ENCODE results near the gene TRIM9. TPM values are rescaled to one million over a fixed set of nuclear protein-coding genes. Genes with fewer than 3 reads are reported as not detected.
A peak's percentile ranks its signal among the peaks of the same experiment; 100 is the strongest.

TRIM9 gene
- total and polyA plus RNA-seq, 9 of the 15 experiments (the other 6 are each of a cell fraction or from before 2014, with no cell fraction given) = 0.03 to 0.15 (median 0.04) TPM; not detected in 4

DNA sequence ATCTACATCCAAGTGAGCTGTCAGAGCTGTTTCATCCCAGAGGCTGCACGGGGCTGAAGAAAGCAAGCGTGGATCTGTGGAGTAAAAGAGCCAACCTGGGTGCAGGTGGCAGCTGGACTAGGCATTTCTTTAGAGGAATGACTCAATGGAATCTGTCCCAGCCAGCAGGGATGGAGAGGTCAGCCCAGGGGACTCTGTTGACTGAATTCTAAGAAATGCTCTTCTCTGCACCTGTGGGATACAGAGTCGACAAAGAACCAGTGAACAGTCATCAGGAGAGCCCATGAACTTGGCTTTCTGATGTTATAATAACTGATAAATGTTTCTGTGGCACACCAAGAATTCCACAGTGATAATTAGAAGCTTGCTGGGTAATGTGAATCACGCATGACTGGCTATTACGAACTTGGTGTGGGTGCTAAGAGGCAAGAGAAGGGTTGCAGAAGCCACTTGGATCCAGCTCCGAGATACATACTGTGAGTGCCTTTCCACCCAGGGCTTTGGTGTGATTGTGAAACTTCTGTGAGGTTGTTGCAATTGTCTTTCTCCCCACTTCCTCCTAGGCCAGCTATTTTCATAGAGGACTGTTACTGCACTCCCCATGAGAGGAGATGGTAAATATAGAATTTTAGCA is 166.8 kb downstream of the TRIM9 start:
- peaks cover 3% of the 10 kb centered on the region for H3K9me1 ChIP-seq (ENCODE audit: control insufficient read depth, insufficient read depth, low read length)
- no TSS peak for BruUV-seq (replicated peaks)
- WGBS (ENCODE audit: insufficient coverage, low coverage, missing lambda C conversion rate) = 42% methylated on average over 6 of the region's 6 CpGs
- H3K4me3 ChIP-seq = no peak overlapping the region
- no peak overlapping the region for H3K9ac ChIP-seq (ENCODE audit: insufficient read depth in 1 of 2, low read depth in 2 of 2, low read length in 2 of 2)
- peak; percentile 75 for FAIRE-seq
- H2AFZ ChIP-seq (ENCODE audit: low read depth, low read length) = peak overlapping the region; percentile 14; the same call in 1 of the 2 replicates
- ATAC-seq = peak; percentile 53
- ChIA-PET POLR2A (interaction anchor here (0.6 to 1.2 kb wide), 4 partner anchors 14 to 326 kb away, joined by 3 to 4 read pairs (median 4); no protein-coding TSS in a partner anchor), CTCF (ENCODE audit: low intra/inter-chr PET ratio) (no interaction called here)
- no peaks in the 10 kb centered on the region for H3K9me3 ChIP-seq (replicated peaks; ENCODE audit: control insufficient read depth, insufficient read depth, low read depth, low read length)
- peak overlapping the region; percentile 85; the same call in 2 of the 3 replicates for H3K27ac ChIP-seq (ENCODE audit: extremely low read depth, low read depth, low read length)
- peaks cover 28% of the 10 kb centered on the region; the same call in 2 of the 3 replicates for H3K36me3 ChIP-seq (ENCODE audit: control insufficient read depth, insufficient read depth, low read length)
- intact Hi-C loops (cut with micrococcal nuclease) (no loop called here), in situ Hi-C loops (cut with MboI) (no loop called here)
- peak overlapping the region; percentile 15; the same call in 1 of the 2 replicates for H3K4me2 ChIP-seq (ENCODE audit: insufficient read depth, low read length)
- no peaks in the 10 kb centered on the region for H4K20me1 ChIP-seq (replicated peaks; ENCODE audit: control insufficient read depth, insufficient read depth, low read length)
- DNase-seq (ENCODE audit: extremely low read depth in 1 of 4, low spot score in 3 of 4) = no peak
- no peaks in the 10 kb centered on the region for H3K27me3 ChIP-seq (ENCODE audit: control insufficient read depth in 2 of 2, insufficient read depth in 2 of 2, low read length in 2 of 2)
- H3K4me1 ChIP-seq (replicated peaks in 1 of 2; ENCODE audit: control insufficient read depth in 2 of 2, insufficient read depth in 2 of 2, low read length in 2 of 2) = peaks cover 7 to 34% of the 10 kb centered on the region in 2 experiments; a peak in 4 of 5 replicates
- no peaks in the 10 kb centered on the region for H3K79me2 ChIP-seq (ENCODE audit: control insufficient read depth, insufficient read depth, low read length)
- TF ChIP-seq ZFX (CRISPR knock-in tag; IDR thresholded peaks at IDR 0.05) = no peak
- TF ChIP-seq SOX6 (IDR thresholded peaks at IDR 0.05) = peak; percentile 35; the same call in 1 of the 2 replicates
- TF ChIP-seq SREBF2 (CRISPR knock-in tag; IDR thresholded peaks at IDR 0.05) = no peak
- no peak for TF ChIP-seq FIP1L1 (IDR thresholded peaks at IDR 0.05; ENCODE audit: low read depth, low read length, poor library complexity, severe bottlenecking)
- TF ChIP-seq, protein P1, sequence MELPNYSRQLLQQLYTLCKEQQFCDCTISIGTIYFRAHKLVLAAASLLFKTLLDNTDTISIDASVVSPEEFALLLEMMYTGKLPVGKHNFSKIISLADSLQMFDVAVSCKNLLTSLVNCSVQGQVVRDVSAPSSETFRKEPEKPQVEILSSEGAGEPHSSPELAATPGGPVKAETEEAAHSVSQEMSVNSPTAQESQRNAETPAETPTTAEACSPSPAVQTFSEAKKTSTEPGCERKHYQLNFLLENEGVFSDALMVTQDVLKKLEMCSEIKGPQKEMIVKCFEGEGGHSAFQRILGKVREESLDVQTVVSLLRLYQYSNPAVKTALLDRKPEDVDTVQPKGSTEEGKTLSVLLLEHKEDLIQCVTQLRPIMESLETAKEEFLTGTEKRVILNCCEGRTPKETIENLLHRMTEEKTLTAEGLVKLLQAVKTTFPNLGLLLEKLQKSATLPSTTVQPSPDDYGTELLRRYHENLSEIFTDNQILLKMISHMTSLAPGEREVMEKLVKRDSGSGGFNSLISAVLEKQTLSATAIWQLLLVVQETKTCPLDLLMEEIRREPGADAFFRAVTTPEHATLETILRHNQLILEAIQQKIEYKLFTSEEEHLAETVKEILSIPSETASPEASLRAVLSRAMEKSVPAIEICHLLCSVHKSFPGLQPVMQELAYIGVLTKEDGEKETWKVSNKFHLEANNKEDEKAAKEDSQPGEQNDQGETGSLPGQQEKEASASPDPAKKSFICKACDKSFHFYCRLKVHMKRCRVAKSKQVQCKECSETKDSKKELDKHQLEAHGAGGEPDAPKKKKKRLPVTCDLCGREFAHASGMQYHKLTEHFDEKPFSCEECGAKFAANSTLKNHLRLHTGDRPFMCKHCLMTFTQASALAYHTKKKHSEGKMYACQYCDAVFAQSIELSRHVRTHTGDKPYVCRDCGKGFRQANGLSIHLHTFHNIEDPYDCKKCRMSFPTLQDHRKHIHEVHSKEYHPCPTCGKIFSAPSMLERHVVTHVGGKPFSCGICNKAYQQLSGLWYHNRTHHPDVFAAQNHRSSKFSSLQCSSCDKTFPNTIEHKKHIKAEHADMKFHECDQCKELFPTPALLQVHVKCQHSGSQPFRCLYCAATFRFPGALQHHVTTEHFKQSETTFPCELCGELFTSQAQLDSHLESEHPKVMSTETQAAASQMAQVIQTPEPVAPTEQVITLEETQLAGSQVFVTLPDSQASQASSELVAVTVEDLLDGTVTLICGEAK (IDR thresholded peaks at IDR 0.05) = no peak
- TF ChIP-seq, protein P1 (CRISPR knock-in tag; IDR thresholded peaks at IDR 0.05) = no peak
- TF ChIP-seq ZFPM2 (CRISPR knock-in tag; IDR thresholded peaks at IDR 0.05) = no peak
- 0 out of 2 replicates have a peak, but pooled peaks have one; percentile 42 for TF ChIP-seq ZNF766 (CRISPR knock-in tag; conservative IDR thresholded peaks at IDR 0.05)
- TF ChIP-seq HEY1 (CRISPR knock-in tag; IDR thresholded peaks at IDR 0.05; ENCODE audit: borderline replicate concordance) = no peak
- no peak for TF ChIP-seq ILK (tag; IDR thresholded peaks at IDR 0.05; ENCODE audit: borderline replicate concordance, low read depth)
- TF ChIP-seq ZNF23 (CRISPR knock-in tag; IDR thresholded peaks at IDR 0.05) = no peak
- TF ChIP-seq LARP7 (IDR thresholded peaks at IDR 0.05) = no peak

Data from K562 (cell line).